HepG2 (cell line): ENCODE data around the gene NDUFS6. TPM values are rescaled to one million over a fixed set of nuclear protein-coding genes. Genes with fewer than 3 reads are reported as not detected.

Source experiments
- ETV5 ChIP-seq: IDR thresholded peaks from 2 replicates; pipeline ENCODE4 v1.6.1; 2018; ENCODE audit warnings: missing biosample characterization, missing genetic modification reagents, inconsistent platforms, borderline replicate concordance
- FOXK2 ChIP-seq: fragments of 450-650 bp; IDR thresholded peaks from 2 replicates; pipeline ENCODE4 v1.6.1; 2016
- HDAC2 ChIP-seq: sonication (generic); formaldehyde crosslinking; IDR thresholded peaks from 2 replicates; pipeline ENCODE4 v1.4.0; 2020; ENCODE audit warnings: missing genetic modification reagents
- HMGXB4 ChIP-seq, 2 experiments: sonication (generic) in 1 of 2; formaldehyde crosslinking in 1 of 2; IDR thresholded peaks; 2 replicates each; pipeline versions ENCODE4 v1.4.0 to v1.6.1; 2018 to 2020; ENCODE audit warnings: missing genetic modification reagents in 2 of 2, borderline replicate concordance in 1 of 2, low read depth in 1 of 2, mild to moderate bottlenecking in 1 of 2, missing biosample characterization in 1 of 2
- HNF4A ChIP-seq: sonication (generic); formaldehyde crosslinking; IDR thresholded peaks from 2 replicates; pipeline ENCODE4 v1.4.0; 2020; ENCODE audit warnings: missing genetic modification reagents
- NONO ChIP-seq, 2 experiments: fragments of 450-650 bp in 1 of 2; sonication (generic) in 1 of 2; formaldehyde crosslinking in 1 of 2; IDR thresholded peaks in 1 of 2; conservative IDR thresholded peaks in 1 of 2; 2 replicates each; pipeline versions ENCODE4 v1.6.1 to v1.8.0; 2017 to 2022; ENCODE audit warnings: mild to moderate bottlenecking in 1 of 2, missing genetic modification reagents in 1 of 2, moderate library complexity in 1 of 2
- SALL1 ChIP-seq: sonication (generic); formaldehyde crosslinking; IDR thresholded peaks from 2 replicates; pipeline ENCODE4 v1.8.0; 2022; ENCODE audit warnings: mild to moderate bottlenecking, missing genetic modification reagents
- SRSF1 ChIP-seq: fragments of 200-400 bp; formaldehyde crosslinking; optimal IDR thresholded peaks from 2 replicates; pipeline ENCODE3; 2017; ENCODE audit warnings: mild to moderate bottlenecking, low read depth, low read length, moderate library complexity
- SSRP1 ChIP-seq: IDR thresholded peaks from 2 replicates; pipeline ENCODE4 v1.6.1; 2016; ENCODE audit warnings: control low read depth
- TARDBP ChIP-seq: sonication (generic); formaldehyde crosslinking; IDR thresholded peaks from 2 replicates; pipeline ENCODE4 v1.8.0; 2022; ENCODE audit warnings: mild to moderate bottlenecking, missing genetic modification reagents
- TGIF2 ChIP-seq: IDR thresholded peaks from 2 replicates; pipeline ENCODE4 v1.6.1; 2016; ENCODE audit warnings: control low read depth, missing compliant biosample characterization
- ZFY ChIP-seq: sonication (generic); formaldehyde crosslinking; IDR thresholded peaks from 2 replicates; pipeline ENCODE4 v1.4.0; 2020; ENCODE audit warnings: missing genetic modification reagents
- ZMYM2 ChIP-seq: sonication (generic); formaldehyde crosslinking; IDR thresholded peaks from 2 replicates; pipeline ENCODE4 v1.8.0; 2022; ENCODE audit warnings: mild to moderate bottlenecking, missing genetic modification reagents
- ZMYM3 ChIP-seq: sonication (generic); formaldehyde crosslinking; IDR thresholded peaks from 2 replicates; pipeline ENCODE4 v1.5.1; 2020; ENCODE audit warnings: mild to moderate bottlenecking, missing genetic modification reagents
- ZNF121 ChIP-seq: sonication (generic); formaldehyde crosslinking; IDR thresholded peaks from 2 replicates; pipeline ENCODE4 v1.5.0; 2020; ENCODE audit warnings: mild to moderate bottlenecking, missing genetic modification reagents
- ZNF292 ChIP-seq: sonication (generic); formaldehyde crosslinking; IDR thresholded peaks from 2 replicates; pipeline ENCODE4 v1.8.1; 2022; ENCODE audit warnings: mild to moderate bottlenecking, low read depth, missing genetic modification reagents, borderline replicate concordance
- ZNF33B ChIP-seq: sonication (generic); formaldehyde crosslinking; IDR thresholded peaks from 2 replicates; pipeline ENCODE4 v1.5.1; 2020; ENCODE audit warnings: mild to moderate bottlenecking, missing genetic modification reagents
- ZNF687 ChIP-seq: sonication (generic); formaldehyde crosslinking; IDR thresholded peaks from 2 replicates; pipeline ENCODE4 v1.5.1; 2020; ENCODE audit warnings: mild to moderate bottlenecking, missing genetic modification reagents, moderate library complexity
- polyA plus RNA-seq, 8 experiments: library from polyadenylated mRNA; depleted of rRNA in 3 of 8; stranded (reverse) in 7 of 8; unstranded in 1 of 8; fragments of >200 nt; fragmentation: Illumina TruSeq in 4 of 8; extraction: Trizol in 4 of 8; gene quantifications; 2 replicates each; pipeline versions ENCODE4 v1.2.1 to v1.2.3, GENCODE V29; 2011 to 2016; ENCODE audit warnings: low read depth in 4 of 8, missing spikeins in 1 of 8, mixed read lengths in 1 of 8; ENCODE audit not compliant: insufficient read depth in 1 of 8
- total RNA-seq, 5 experiments: library from RNA; depleted of rRNA; stranded (reverse); fragments of >200 nt; fragmentation: Illumina TruSeq; extraction: Trizol; gene quantifications; 2 replicates each; pipeline ENCODE4 v1.2.3, GENCODE V29; 2016; ENCODE audit warnings: low read depth in 1 of 5
- TF ChIP-seq, protein P1 (sequence below): sonication (generic); formaldehyde crosslinking; IDR thresholded peaks from 2 replicates; pipeline ENCODE4 v1.9.0; 2022; ENCODE audit warnings: missing genetic modification reagents, mild to moderate bottlenecking, borderline replicate concordance
- TF ChIP-seq, protein P2 (sequence below): sonication (generic); formaldehyde crosslinking; IDR thresholded peaks from 2 replicates; pipeline ENCODE4 v1.8.1; 2023; ENCODE audit warnings: mild to moderate bottlenecking, moderate library complexity, missing genetic modification reagents

The NDUFS6 gene
- total and polyA plus RNA-seq, 2 of the 13 experiments (the other 11 are each of a cell fraction or from before 2014, with no cell fraction given), result 23.7 to 50.4 TPM

DNA sequence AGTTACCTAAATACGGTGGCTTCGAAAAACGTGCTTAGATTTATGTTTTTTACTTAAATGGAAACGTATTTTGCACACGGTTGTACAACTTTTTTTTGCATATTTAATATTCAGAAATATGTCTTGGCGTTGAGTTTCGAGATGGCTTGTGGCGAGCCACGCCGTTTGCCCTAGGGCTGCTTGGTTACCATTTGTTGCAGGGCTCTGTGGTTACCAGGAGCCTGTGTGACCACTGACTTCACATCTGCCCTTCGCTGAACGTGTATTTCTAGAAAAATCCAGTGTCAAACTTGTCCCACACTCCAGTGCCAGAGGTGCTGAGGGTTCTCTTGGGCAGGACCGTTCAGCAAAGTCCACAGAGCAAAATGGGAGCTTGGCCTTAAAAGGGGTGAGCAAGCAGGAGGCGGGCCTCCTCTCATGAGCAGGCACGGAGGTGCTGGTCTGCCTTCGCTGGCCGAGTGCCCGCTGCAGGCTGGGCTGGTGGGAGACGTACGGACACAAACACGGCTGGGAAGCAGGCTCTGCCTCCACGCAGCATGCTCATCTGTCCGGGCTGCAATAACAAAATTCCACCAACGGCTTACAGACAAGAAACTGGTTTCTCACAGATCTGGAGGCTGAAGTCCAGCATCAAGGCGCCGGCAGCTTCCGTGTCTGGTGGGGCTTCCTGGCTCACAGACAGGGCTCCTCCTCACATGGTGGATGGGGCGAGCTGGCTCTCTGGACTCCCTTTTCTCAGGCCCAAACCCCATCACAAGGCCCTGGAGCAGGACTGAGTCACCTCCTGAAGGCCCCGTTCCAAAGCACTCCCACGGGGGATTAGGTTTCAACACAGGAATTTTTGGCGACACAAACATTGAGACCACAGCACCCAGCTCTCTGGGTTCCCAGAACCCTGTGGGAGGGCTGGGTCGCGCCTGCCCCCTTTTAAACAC, 7.0 kb upstream of the NDUFS6 start (continued):
- TF ChIP-seq HMGXB4 (CRISPR knock-in tag; IDR thresholded peaks at IDR 0.05; ENCODE audit: borderline replicate concordance in 1 of 2, low read depth in 1 of 2), result no peak
- TF ChIP-seq ZNF687 (CRISPR knock-in tag), result peak; percentile 75
- TF ChIP-seq SSRP1 (CRISPR knock-in tag), result 0 out of 2 replicates have a peak, but pooled peaks have one; percentile 42
- no peak for TF ChIP-seq NONO (IDR thresholded peaks at IDR 0.05)
- TF ChIP-seq NONO (CRISPR knock-in tag; conservative IDR thresholded peaks at IDR 0.05), result no peak
- no peak for TF ChIP-seq TGIF2
- TF ChIP-seq, protein P1, sequence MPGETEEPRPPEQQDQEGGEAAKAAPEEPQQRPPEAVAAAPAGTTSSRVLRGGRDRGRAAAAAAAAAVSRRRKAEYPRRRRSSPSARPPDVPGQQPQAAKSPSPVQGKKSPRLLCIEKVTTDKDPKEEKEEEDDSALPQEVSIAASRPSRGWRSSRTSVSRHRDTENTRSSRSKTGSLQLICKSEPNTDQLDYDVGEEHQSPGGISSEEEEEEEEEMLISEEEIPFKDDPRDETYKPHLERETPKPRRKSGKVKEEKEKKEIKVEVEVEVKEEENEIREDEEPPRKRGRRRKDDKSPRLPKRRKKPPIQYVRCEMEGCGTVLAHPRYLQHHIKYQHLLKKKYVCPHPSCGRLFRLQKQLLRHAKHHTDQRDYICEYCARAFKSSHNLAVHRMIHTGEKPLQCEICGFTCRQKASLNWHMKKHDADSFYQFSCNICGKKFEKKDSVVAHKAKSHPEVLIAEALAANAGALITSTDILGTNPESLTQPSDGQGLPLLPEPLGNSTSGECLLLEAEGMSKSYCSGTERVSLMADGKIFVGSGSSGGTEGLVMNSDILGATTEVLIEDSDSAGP (CRISPR knock-in tag), result peak; percentile 55; the same call in 1 of the 2 replicates
- no peak for TF ChIP-seq HDAC2 (CRISPR knock-in tag)
- peak; percentile 61; the same call in 1 of the 2 replicates for TF ChIP-seq ZNF121 (CRISPR knock-in tag)
- TF ChIP-seq ZNF292 (CRISPR knock-in tag), result peak; percentile 73; the same call in 1 of the 2 replicates
- TF ChIP-seq SRSF1, result peak; percentile 61
- TF ChIP-seq HNF4A (CRISPR knock-in tag), result peak; percentile 48
- no peak for TF ChIP-seq FOXK2
- peak; percentile 46; the same call in 1 of the 2 replicates for TF ChIP-seq ZFY
- TF ChIP-seq SALL1, result peak; percentile 38; the same call in 1 of the 2 replicates
- TF ChIP-seq ETV5 (CRISPR knock-in tag), result no peak
- TF ChIP-seq, protein P2, sequence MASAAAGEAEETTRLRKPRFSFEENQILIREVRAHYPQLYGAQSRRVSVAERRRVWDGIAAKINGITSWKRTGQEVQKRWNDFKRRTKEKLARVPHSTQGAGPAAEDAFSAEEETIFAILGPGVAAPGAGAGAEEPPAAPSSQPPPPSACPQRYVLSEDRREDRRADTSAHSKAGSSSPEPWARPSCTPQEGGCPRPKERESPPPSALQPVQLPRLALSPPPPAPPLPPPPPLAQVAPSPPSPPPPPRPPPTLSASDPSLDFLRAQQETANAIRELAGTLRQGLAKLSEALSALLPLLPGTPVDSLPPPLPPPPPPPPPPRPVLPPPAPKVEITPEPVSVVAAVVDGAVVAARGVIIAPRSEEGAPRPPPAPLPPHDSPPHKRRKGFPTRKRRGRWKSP (CRISPR knock-in tag), result peak; percentile 32; the same call in 1 of the 2 replicates
- TF ChIP-seq TARDBP (CRISPR knock-in tag), result 0 out of 2 replicates have a peak, but pooled peaks have one; percentile 18
- peak; percentile 12; the same call in 1 of the 2 replicates for TF ChIP-seq ZMYM3 (CRISPR knock-in tag)
- 0 out of 2 replicates have a peak, but pooled peaks have one; percentile 36 for TF ChIP-seq ZMYM2 (CRISPR knock-in tag)
- TF ChIP-seq ZNF33B, result no peak
